ENCODE data around the gene FBXL17. TPM values are rescaled to one million over a fixed set of nuclear protein-coding genes. Genes with fewer than 3 reads are reported as not detected.

Gene FBXL17
- total and polyA plus RNA-seq, 4 donors, result 2.1 to 14.1 (median 6.3) TPM

DNA sequence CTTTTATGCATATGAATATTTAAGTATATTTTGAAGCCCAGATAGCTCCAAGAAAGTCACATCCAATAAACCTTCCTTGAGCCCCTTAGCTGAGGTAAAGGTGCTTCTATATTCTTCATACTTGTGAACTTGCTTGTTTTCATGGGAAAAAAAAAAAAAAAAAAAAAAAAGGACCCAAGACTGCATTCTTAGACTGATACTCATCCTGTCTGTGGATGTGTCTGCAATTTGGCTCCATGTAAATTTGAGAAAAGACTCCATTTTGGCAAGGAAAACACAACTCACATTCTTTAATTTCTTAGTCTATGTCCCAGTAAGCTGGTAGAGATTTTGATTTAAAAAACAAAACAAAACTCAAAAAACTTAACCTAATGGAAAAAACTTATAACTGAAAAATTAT is 238.3 kb downstream of the FBXL17 start:
- no peak for DNase-seq (ENCODE audit: low spot score)
- Histone ChIP-seq H3K27me3 (ENCODE audit: control insufficient read depth in 4 of 4, insufficient read depth in 4 of 4, low read length in 3 of 4) (no peaks in the 10 kb centered on the region), H3K9me3 (ENCODE audit: control insufficient read depth in 4 of 4, low read length in 3 of 4) (no peaks in the 10 kb centered on the region), H3K36me3 (ENCODE audit: control insufficient read depth in 4 of 4, insufficient read depth in 3 of 4, low read depth in 1 of 4, low read length in 3 of 4) (no peaks in the 10 kb centered on the region), H3K27ac (ENCODE audit: low read depth in 1 of 2, low read length in 2 of 2) (no peak overlapping the region), H3K4me1 (ENCODE audit: control insufficient read depth in 4 of 4, insufficient read depth in 4 of 4, low read length in 3 of 4) (no peaks in the 10 kb centered on the region), H3K4me3 (ENCODE audit: low read depth in 1 of 3, low read length in 3 of 3) (no peak overlapping the region), H3K9ac (ENCODE audit: low read depth in 1 of 2, low read length in 2 of 2) (no peak overlapping the region)
- TF ChIP-seq, protein P1, sequence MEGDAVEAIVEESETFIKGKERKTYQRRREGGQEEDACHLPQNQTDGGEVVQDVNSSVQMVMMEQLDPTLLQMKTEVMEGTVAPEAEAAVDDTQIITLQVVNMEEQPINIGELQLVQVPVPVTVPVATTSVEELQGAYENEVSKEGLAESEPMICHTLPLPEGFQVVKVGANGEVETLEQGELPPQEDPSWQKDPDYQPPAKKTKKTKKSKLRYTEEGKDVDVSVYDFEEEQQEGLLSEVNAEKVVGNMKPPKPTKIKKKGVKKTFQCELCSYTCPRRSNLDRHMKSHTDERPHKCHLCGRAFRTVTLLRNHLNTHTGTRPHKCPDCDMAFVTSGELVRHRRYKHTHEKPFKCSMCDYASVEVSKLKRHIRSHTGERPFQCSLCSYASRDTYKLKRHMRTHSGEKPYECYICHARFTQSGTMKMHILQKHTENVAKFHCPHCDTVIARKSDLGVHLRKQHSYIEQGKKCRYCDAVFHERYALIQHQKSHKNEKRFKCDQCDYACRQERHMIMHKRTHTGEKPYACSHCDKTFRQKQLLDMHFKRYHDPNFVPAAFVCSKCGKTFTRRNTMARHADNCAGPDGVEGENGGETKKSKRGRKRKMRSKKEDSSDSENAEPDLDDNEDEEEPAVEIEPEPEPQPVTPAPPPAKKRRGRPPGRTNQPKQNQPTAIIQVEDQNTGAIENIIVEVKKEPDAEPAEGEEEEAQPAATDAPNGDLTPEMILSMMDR (IDR thresholded peaks at IDR 0.05; ENCODE audit: low read depth, low read length, missing input control), result no peak
- no peak for TF ChIP-seq FOXA2 (IDR thresholded peaks at IDR 0.05)
- TF ChIP-seq TAF1 (conservative IDR thresholded peaks at IDR 0.05), result no peak
- TF ChIP-seq, protein P2, sequence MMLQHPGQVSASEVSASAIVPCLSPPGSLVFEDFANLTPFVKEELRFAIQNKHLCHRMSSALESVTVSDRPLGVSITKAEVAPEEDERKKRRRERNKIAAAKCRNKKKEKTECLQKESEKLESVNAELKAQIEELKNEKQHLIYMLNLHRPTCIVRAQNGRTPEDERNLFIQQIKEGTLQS (IDR thresholded peaks at IDR 0.05), result no peak
- no peak for TF ChIP-seq HNF4A (conservative IDR thresholded peaks at IDR 0.05)
- no peak for TF ChIP-seq FOXA1 (IDR thresholded peaks at IDR 0.05)
- TF ChIP-seq YY1 (IDR thresholded peaks at IDR 0.05), result no peak
- no peak for TF ChIP-seq JUND (IDR thresholded peaks at IDR 0.05)
- no peak for TF ChIP-seq RAD21 (IDR thresholded peaks at IDR 0.05)
- no peak for TF ChIP-seq NR2F2 (IDR thresholded peaks at IDR 0.05)
- TF ChIP-seq HNF4G (IDR thresholded peaks at IDR 0.05), result no peak
- TF ChIP-seq, protein P3, sequence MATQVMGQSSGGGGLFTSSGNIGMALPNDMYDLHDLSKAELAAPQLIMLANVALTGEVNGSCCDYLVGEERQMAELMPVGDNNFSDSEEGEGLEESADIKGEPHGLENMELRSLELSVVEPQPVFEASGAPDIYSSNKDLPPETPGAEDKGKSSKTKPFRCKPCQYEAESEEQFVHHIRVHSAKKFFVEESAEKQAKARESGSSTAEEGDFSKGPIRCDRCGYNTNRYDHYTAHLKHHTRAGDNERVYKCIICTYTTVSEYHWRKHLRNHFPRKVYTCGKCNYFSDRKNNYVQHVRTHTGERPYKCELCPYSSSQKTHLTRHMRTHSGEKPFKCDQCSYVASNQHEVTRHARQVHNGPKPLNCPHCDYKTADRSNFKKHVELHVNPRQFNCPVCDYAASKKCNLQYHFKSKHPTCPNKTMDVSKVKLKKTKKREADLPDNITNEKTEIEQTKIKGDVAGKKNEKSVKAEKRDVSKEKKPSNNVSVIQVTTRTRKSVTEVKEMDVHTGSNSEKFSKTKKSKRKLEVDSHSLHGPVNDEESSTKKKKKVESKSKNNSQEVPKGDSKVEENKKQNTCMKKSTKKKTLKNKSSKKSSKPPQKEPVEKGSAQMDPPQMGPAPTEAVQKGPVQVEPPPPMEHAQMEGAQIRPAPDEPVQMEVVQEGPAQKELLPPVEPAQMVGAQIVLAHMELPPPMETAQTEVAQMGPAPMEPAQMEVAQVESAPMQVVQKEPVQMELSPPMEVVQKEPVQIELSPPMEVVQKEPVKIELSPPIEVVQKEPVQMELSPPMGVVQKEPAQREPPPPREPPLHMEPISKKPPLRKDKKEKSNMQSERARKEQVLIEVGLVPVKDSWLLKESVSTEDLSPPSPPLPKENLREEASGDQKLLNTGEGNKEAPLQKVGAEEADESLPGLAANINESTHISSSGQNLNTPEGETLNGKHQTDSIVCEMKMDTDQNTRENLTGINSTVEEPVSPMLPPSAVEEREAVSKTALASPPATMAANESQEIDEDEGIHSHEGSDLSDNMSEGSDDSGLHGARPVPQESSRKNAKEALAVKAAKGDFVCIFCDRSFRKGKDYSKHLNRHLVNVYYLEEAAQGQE (IDR thresholded peaks at IDR 0.05), result no peak
- TF ChIP-seq RXRA (IDR thresholded peaks at IDR 0.05), result no peak
- TF ChIP-seq SP1 (IDR thresholded peaks at IDR 0.05), result no peak
- TF ChIP-seq, protein P4, sequence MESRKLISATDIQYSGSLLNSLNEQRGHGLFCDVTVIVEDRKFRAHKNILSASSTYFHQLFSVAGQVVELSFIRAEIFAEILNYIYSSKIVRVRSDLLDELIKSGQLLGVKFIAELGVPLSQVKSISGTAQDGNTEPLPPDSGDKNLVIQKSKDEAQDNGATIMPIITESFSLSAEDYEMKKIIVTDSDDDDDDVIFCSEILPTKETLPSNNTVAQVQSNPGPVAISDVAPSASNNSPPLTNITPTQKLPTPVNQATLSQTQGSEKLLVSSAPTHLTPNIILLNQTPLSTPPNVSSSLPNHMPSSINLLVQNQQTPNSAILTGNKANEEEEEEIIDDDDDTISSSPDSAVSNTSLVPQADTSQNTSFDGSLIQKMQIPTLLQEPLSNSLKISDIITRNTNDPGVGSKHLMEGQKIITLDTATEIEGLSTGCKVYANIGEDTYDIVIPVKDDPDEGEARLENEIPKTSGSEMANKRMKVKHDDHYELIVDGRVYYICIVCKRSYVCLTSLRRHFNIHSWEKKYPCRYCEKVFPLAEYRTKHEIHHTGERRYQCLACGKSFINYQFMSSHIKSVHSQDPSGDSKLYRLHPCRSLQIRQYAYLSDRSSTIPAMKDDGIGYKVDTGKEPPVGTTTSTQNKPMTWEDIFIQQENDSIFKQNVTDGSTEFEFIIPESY (IDR thresholded peaks at IDR 0.05), result no peak

DNA sequence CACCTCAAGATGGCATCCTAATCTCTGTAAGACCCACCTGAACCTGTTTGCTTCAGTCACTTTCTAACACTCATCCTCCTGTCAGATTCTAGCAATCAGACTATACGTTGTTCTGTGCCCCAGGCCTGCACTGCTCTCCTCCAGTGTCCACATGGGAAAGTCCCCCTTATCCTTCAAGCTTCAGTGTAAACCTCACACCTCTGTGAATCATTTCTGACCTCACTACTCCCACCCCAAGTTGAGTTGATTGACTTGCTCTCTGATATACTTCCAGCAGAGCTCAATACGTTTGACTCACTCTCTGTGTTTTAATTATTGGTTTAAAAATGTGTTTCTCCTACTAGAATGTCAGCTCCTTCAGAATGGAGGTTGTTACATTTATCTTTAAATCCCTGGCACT is 240.2 kb downstream of the FBXL17 start:
- no peak overlapping the region for H3K4me3 ChIP-seq (ENCODE audit: low read depth in 1 of 3, low read length in 3 of 3)
- no peaks in the 10 kb centered on the region for H3K36me3 ChIP-seq (ENCODE audit: control insufficient read depth in 4 of 4, insufficient read depth in 3 of 4, low read depth in 1 of 4, low read length in 3 of 4)
- H3K9ac ChIP-seq (ENCODE audit: low read depth in 1 of 2, low read length in 2 of 2), result no peak overlapping the region
- DNase-seq (ENCODE audit: low spot score), result no peak
- WGBS, result 93% methylated on average over 2 of the region's 2 CpGs
- H3K27ac ChIP-seq (ENCODE audit: low read depth in 1 of 2, low read length in 2 of 2), result no peak overlapping the region
- H3K9me3 ChIP-seq (ENCODE audit: control insufficient read depth in 4 of 4, low read length in 3 of 4), result no peaks in the 10 kb centered on the region
- H3K27me3 ChIP-seq (ENCODE audit: control insufficient read depth in 4 of 4, insufficient read depth in 4 of 4, low read length in 3 of 4), result no peaks in the 10 kb centered on the region
- no peaks in the 10 kb centered on the region for H3K4me1 ChIP-seq (ENCODE audit: control insufficient read depth in 4 of 4, insufficient read depth in 4 of 4, low read length in 3 of 4)
- no peak for TF ChIP-seq JUND (IDR thresholded peaks at IDR 0.05)
- TF ChIP-seq, protein P3 (IDR thresholded peaks at IDR 0.05), result no peak
- TF ChIP-seq SP1 (IDR thresholded peaks at IDR 0.05), result no peak
- TF ChIP-seq, protein P2 (IDR thresholded peaks at IDR 0.05), result no peak
- no peak for TF ChIP-seq FOXA1 (IDR thresholded peaks at IDR 0.05)
- no peak for TF ChIP-seq RAD21 (IDR thresholded peaks at IDR 0.05)
- TF ChIP-seq TAF1 (conservative IDR thresholded peaks at IDR 0.05), result no peak
- no peak for TF ChIP-seq YY1 (IDR thresholded peaks at IDR 0.05)
- TF ChIP-seq RXRA (IDR thresholded peaks at IDR 0.05), result no peak
- no peak for TF ChIP-seq HNF4G (IDR thresholded peaks at IDR 0.05)
- TF ChIP-seq, protein P1 (IDR thresholded peaks at IDR 0.05; ENCODE audit: low read depth, low read length, missing input control), result no peak
- TF ChIP-seq NR2F2 (IDR thresholded peaks at IDR 0.05), result no peak
- TF ChIP-seq EGR1 (IDR thresholded peaks at IDR 0.05; ENCODE audit: low read depth in 2 of 2), result no peak
- TF ChIP-seq, protein P5, sequence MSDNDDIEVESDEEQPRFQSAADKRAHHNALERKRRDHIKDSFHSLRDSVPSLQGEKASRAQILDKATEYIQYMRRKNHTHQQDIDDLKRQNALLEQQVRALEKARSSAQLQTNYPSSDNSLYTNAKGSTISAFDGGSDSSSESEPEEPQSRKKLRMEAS (IDR thresholded peaks at IDR 0.05), result no peak
- no peak for TF ChIP-seq HNF4A (conservative IDR thresholded peaks at IDR 0.05)

Data from liver (tissue), 9 donors.